Caco-2 (cell line): ENCODE results near the gene PRKX. TPM values are rescaled to one million over a fixed set of nuclear protein-coding genes. Genes with fewer than 3 reads are reported as not detected.

ENCODE experiments used
- BruUV-seq: library from RNA; stranded (reverse); fragments of 400-500 nt; replicated peaks from 2 replicates; lab custom pipeline; 2021; lab: Mats Ljungman, UMichigan
- CTCF ChIA-PET: fragments of 300-600 bp; sonication (Branson Sonifier 250); formaldehyde crosslinking; loops from one replicate; lab custom pipeline; 2022; ENCODE audit warnings: antibody characterized with exemption; lab: Charles Lee
- POLR2A ChIA-PET: fragments of 300-600 bp; sonication (Branson Sonifier 250); formaldehyde crosslinking; loops from one replicate; lab custom pipeline; 2022; ENCODE audit warnings: antibody characterized with exemption; lab: Charles Lee
- DNase-seq, 2 experiments: peaks; one replicate each; pipeline versions ENCODE4 v3.0.0 to v3.0.0-alpha.2; 2020 to 2022
- H3K27me3 ChIP-seq: replicated peaks from 2 replicates; pipeline ENCODE4 v1.6.0; 2011; ENCODE audit warnings: low read length; ENCODE audit not compliant: control insufficient read depth, insufficient read depth
- H3K36me3 ChIP-seq: 2 replicates; pipeline ENCODE4 v1.5.1; 2011; ENCODE audit warnings: low read length; ENCODE audit not compliant: control insufficient read depth, insufficient read depth
- H3K4me1 ChIP-seq: fragments of 250-450 bp; sonication (Bioruptor Pico); 2 replicates; pipeline ENCODE4 v1.5.1; 2020; ENCODE audit warnings: mild to moderate bottlenecking
- H3K4me3 ChIP-seq: 2 replicates; pipeline ENCODE4 v1.5.1; 2011; ENCODE audit warnings: low read depth, mild to moderate bottlenecking, control low read depth, low read length
- H3K9me3 ChIP-seq: fragments of 250-450 bp; sonication (Bioruptor Pico); 2 replicates; pipeline ENCODE4 v1.5.1; 2020; ENCODE audit warnings: mild to moderate bottlenecking, moderate library complexity
- H3K27ac Mint-ChIP-seq: one replicate; pipeline ENCODE4 v1.8.0; 2022; ENCODE audit warnings: mixed read lengths; ENCODE audit not compliant: unreplicated experiment
- H3K27me3 Mint-ChIP-seq: one replicate; pipeline ENCODE4 v1.8.0; 2022; ENCODE audit warnings: mixed read lengths; ENCODE audit not compliant: insufficient read depth, unreplicated experiment
- H3K36me3 Mint-ChIP-seq: one replicate; pipeline ENCODE4 v1.8.0; 2022; ENCODE audit warnings: mild to moderate bottlenecking, mixed read lengths; ENCODE audit not compliant: insufficient read depth, unreplicated experiment
- H3K4me1 Mint-ChIP-seq: one replicate; pipeline ENCODE4 v1.8.0; 2022; ENCODE audit warnings: low read depth, mixed read lengths; ENCODE audit not compliant: unreplicated experiment
- H3K4me3 Mint-ChIP-seq: one replicate; pipeline ENCODE4 v1.8.0; 2022; ENCODE audit warnings: mild to moderate bottlenecking, moderate library complexity, mixed read lengths; ENCODE audit not compliant: unreplicated experiment
- H3K9me3 Mint-ChIP-seq: one replicate; pipeline ENCODE4 v1.8.0; 2022; ENCODE audit warnings: mixed read lengths; ENCODE audit not compliant: unreplicated experiment
- CTCF ChIP-seq, 2 experiments: fragments of 200-600 bp in 1 of 2; IDR thresholded peaks; 1 replicate in 1 of 2; 2 replicates in 1 of 2; pipeline versions ENCODE4 v1.5.1 to v1.8.0; 2011 to 2022; ENCODE audit warnings: antibody characterized with exemption in 1 of 2, control low read depth in 1 of 2, inconsistent platforms in 1 of 2, low read depth in 1 of 2, low read length in 1 of 2, mild to moderate bottlenecking in 1 of 2, moderate library complexity in 1 of 2; ENCODE audit not compliant: insufficient read depth in 1 of 2, severe bottlenecking in 1 of 2, unreplicated experiment in 1 of 2
- intact Hi-C: fragments of 100-400 bp; cut with micrococcal nuclease; formaldehyde crosslinking; loops from one replicate; pipeline ENCODE4 v1.10.0; 2022; ENCODE audit not compliant: unreplicated experiment
- total RNA-seq: library from RNA; stranded (reverse); gene quantifications from 2 replicates; pipeline ENCODE4 v1.2.3, GENCODE V29; 2022

The PRKX gene
- total RNA-seq, 1 experiment from 2014 or later, result 20.3 TPM

GRCh38 chrX:3598046-3598605 lies 115.3 kb downstream of the PRKX start:
- Histone ChIP-seq H3K27me3 (no peaks in the 10 kb centered on the region), H3K4me3 (no peak overlapping the region), H3K36me3 (no peaks in the 10 kb centered on the region), H3K9me3 (no peaks in the 10 kb centered on the region), H3K4me1 (no peaks in the 10 kb centered on the region)
- no peak for TF ChIP-seq CTCF (IDR thresholded peaks at IDR 0.05; ENCODE audit: insufficient read depth in 1 of 2, low read depth in 1 of 2, low read length in 1 of 2, severe bottlenecking in 1 of 2, unreplicated experiment in 1 of 2)
- H3K9me3 Mint-ChIP-seq, result no peaks in the 10 kb centered on the region
- H3K36me3 Mint-ChIP-seq, result no peaks in the 10 kb centered on the region
- CTCF ChIA-PET, result no interaction called here
- no TSS peak for BruUV-seq
- H3K4me3 Mint-ChIP-seq, result no peak overlapping the region
- intact Hi-C loops, result no loop called here
- no peaks in the 10 kb centered on the region for H3K4me1 Mint-ChIP-seq
- no peaks in the 10 kb centered on the region for H3K27me3 Mint-ChIP-seq
- no peak for DNase-seq
- POLR2A ChIA-PET, result no interaction called here
- H3K27ac Mint-ChIP-seq, result no peak overlapping the region

GRCh38 chrX:3592184-3592583 lies 121.3 kb downstream of the PRKX start:
- no peak for TF ChIP-seq CTCF (IDR thresholded peaks at IDR 0.05; ENCODE audit: insufficient read depth in 1 of 2, low read depth in 1 of 2, low read length in 1 of 2, severe bottlenecking in 1 of 2, unreplicated experiment in 1 of 2)
- H3K27ac Mint-ChIP-seq, result no peak overlapping the region
- no peaks in the 10 kb centered on the region for H3K4me1 Mint-ChIP-seq
- no peaks in the 10 kb centered on the region for H3K9me3 Mint-ChIP-seq
- DNase-seq, result no peak
- no peaks in the 10 kb centered on the region for H3K36me3 Mint-ChIP-seq
- BruUV-seq, result no TSS peak
- no peaks in the 10 kb centered on the region for H3K27me3 Mint-ChIP-seq
- ChIA-PET CTCF (no interaction called here), POLR2A (no interaction called here)
- no peak overlapping the region for H3K4me3 ChIP-seq
- no peak overlapping the region for H3K4me3 Mint-ChIP-seq
- H3K9me3 ChIP-seq, result no peaks in the 10 kb centered on the region
- H3K36me3 ChIP-seq, result no peaks in the 10 kb centered on the region
- no peaks in the 10 kb centered on the region for H3K4me1 ChIP-seq
- intact Hi-C loops, result no loop called here
- H3K27me3 ChIP-seq, result no peaks in the 10 kb centered on the region

- no peaks in the 10 kb centered on the region for H3K9me3 Mint-ChIP-seq
- BruUV-seq, result no TSS peak
Measured at GRCh38 chrX:3589474-3589873, 124.0 kb downstream of the PRKX start.

More at GRCh38 chrX:3589474-3589873, 124.0 kb downstream of the PRKX start:
- no peak for TF ChIP-seq CTCF (IDR thresholded peaks at IDR 0.05; ENCODE audit: insufficient read depth in 1 of 2, low read depth in 1 of 2, low read length in 1 of 2, severe bottlenecking in 1 of 2, unreplicated experiment in 1 of 2)
- Mint-ChIP-seq H3K27me3 (peaks cover 2% of the 10 kb centered on the region), H3K4me3 (no peak overlapping the region), H3K36me3 (no peaks in the 10 kb centered on the region), H3K27ac (no peak overlapping the region), H3K4me1 (no peaks in the 10 kb centered on the region)
- H3K9me3 ChIP-seq, result no peaks in the 10 kb centered on the region
- no peaks in the 10 kb centered on the region for H3K4me1 ChIP-seq
- CTCF ChIA-PET, result no interaction called here
- DNase-seq, result no peak
- intact Hi-C loops, result no loop called here
- POLR2A ChIA-PET, result no interaction called here
- H3K27me3 ChIP-seq, result no peaks in the 10 kb centered on the region
- no peaks in the 10 kb centered on the region for H3K36me3 ChIP-seq
- no peak overlapping the region for H3K4me3 ChIP-seq
